Measurements from ENCODE around the gene FILIP1L. TPM values are rescaled to one million over a fixed set of nuclear protein-coding genes. Genes with fewer than 3 reads are reported as not detected.

The FILIP1L gene
- total and polyA plus RNA-seq, 2 of the 4 experiments (the other 2 are of a cell fraction) = 11.5 to 19.9 TPM

DNA sequence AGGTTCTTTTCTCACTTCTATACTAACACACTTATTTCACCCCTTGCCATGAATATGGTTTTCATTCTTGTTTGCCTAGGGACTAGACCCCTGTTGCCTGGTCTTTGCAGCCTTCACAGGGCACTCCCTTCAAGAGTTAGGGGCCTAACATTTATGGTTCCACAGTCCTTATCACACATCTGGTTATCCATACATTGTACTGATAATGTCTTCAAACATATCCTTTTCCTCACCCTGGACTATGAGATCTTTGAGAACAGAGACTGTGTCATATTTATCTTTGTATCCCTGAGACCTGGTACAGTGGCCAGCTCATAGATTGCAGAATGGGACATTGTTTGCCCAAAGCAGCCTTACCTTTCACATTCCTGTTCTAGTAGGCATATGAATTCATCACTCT, 190.4 kb downstream of the FILIP1L start:
- no peak overlapping the region for H4K8ac ChIP-seq (ENCODE audit: low read depth in 2 of 2, low read length in 2 of 2)
- intact Hi-C loops (cut with micrococcal nuclease) (no loop called here), in situ Hi-C loops (cut with MboI; ENCODE audit: low sequenced_read_pairs) (no loop called here), dilution Hi-C loops (cut with HindIII; ENCODE audit: low sequenced_read_pairs, unreplicated experiment) (no loop called here)
- peaks cover 12% of the 10 kb centered on the region for H3K9me1 ChIP-seq (ENCODE audit: insufficient read depth, low read length)
- H3K27me3 ChIP-seq (ENCODE audit: control insufficient read depth, insufficient read depth, low read length) = no peaks in the 10 kb centered on the region
- no peak overlapping the region for H4K91ac ChIP-seq (ENCODE audit: insufficient read depth, low read depth, low read length)
- H4K5ac ChIP-seq (ENCODE audit: low read depth, low read length) = no peak overlapping the region
- no peak overlapping the region for H2BK15ac ChIP-seq (ENCODE audit: low read depth, low read length)
- no peak overlapping the region for H2AFZ ChIP-seq (replicated peaks; ENCODE audit: low read length, poor library complexity)
- ChIA-PET CTCF (no interaction called here), POLR2A (ENCODE audit: unreplicated experiment) (no interaction called here)
- DNase-seq (no peak), ATAC-seq (ENCODE audit: low read depth) (no peak)
- no peak overlapping the region for H2AK5ac ChIP-seq (ENCODE audit: low read depth, low read length)
- TF ChIP-seq MAZ (IDR thresholded peaks at IDR 0.05; ENCODE audit: borderline replicate concordance, low read depth, low read length) (no peak), NFE2L2 (IDR thresholded peaks at IDR 0.05; ENCODE audit: low read depth, low read length) (no peak), MAFK (IDR thresholded peaks at IDR 0.05; ENCODE audit: low read depth, low read length) (no peak), POLR2A (IDR thresholded peaks at IDR 0.05; ENCODE audit: low read depth, low read length) (no peak), RAD21 (IDR thresholded peaks at IDR 0.05; ENCODE audit: low read length) (no peak), CTCF (conservative IDR thresholded peaks at IDR 0.05; ENCODE audit: low read depth, low read length) (no peak), CHD1 (IDR thresholded peaks at IDR 0.05; ENCODE audit: low read depth, low read length) (no peak), BHLHE40 (IDR thresholded peaks at IDR 0.05; ENCODE audit: low read depth, low read length) (no peak), SMC3 (IDR thresholded peaks at IDR 0.05; ENCODE audit: low read depth, low read length) (no peak), CEBPB (IDR thresholded peaks at IDR 0.05; ENCODE audit: low read depth, low read length) (no peak), RFX5 (IDR thresholded peaks at IDR 0.05; ENCODE audit: low read depth, low read length) (no peak), FOS (IDR thresholded peaks at IDR 0.05; ENCODE audit: low read depth, low read length) (no peak)
- TF ChIP-seq, protein P1, sequence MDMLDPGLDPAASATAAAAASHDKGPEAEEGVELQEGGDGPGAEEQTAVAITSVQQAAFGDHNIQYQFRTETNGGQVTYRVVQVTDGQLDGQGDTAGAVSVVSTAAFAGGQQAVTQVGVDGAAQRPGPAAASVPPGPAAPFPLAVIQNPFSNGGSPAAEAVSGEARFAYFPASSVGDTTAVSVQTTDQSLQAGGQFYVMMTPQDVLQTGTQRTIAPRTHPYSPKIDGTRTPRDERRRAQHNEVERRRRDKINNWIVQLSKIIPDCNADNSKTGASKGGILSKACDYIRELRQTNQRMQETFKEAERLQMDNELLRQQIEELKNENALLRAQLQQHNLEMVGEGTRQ (IDR thresholded peaks at IDR 0.05; ENCODE audit: low read depth, low read length) = no peak
- TF ChIP-seq, protein P2, sequence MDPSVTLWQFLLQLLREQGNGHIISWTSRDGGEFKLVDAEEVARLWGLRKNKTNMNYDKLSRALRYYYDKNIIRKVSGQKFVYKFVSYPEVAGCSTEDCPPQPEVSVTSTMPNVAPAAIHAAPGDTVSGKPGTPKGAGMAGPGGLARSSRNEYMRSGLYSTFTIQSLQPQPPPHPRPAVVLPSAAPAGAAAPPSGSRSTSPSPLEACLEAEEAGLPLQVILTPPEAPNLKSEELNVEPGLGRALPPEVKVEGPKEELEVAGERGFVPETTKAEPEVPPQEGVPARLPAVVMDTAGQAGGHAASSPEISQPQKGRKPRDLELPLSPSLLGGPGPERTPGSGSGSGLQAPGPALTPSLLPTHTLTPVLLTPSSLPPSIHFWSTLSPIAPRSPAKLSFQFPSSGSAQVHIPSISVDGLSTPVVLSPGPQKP (IDR thresholded peaks at IDR 0.05; ENCODE audit: borderline replicate concordance, low read depth, low read length) = no peak
- H3K18ac ChIP-seq (ENCODE audit: low read depth, low read length) = no peak overlapping the region
- no peak overlapping the region for H3K4me3 ChIP-seq (ENCODE audit: insufficient read depth, low read depth, low read length)
- H3K4me2 ChIP-seq (ENCODE audit: low read depth, low read length) = no peak overlapping the region
- H3K4ac ChIP-seq (ENCODE audit: low read depth, low read length) = no peak overlapping the region
- BruUV-seq (replicated peaks) = no TSS peak
- peaks cover 11% of the 10 kb centered on the region for H3K4me1 ChIP-seq (ENCODE audit: control insufficient read depth, insufficient read depth, low read length)
- H2AK9ac ChIP-seq (replicated peaks; ENCODE audit: low read depth, low read length, poor library complexity) = no peak overlapping the region
- no peak overlapping the region for H2BK20ac ChIP-seq (ENCODE audit: low read depth, low read length)
- H3K14ac ChIP-seq (replicated peaks; ENCODE audit: low read depth, low read length) = no peak overlapping the region
- no peak overlapping the region for H2BK5ac ChIP-seq (ENCODE audit: low read depth, low read length, poor library complexity, severe bottlenecking)
- H3K23ac ChIP-seq (ENCODE audit: low read depth, low read length) = no peak overlapping the region
- H4K20me1 ChIP-seq (ENCODE audit: insufficient read depth, low read length) = 0 out of 2 replicates have a peak, but pooled peaks cover 3% of the 10 kb centered on the region
- no peak overlapping the region for H3K56ac ChIP-seq (ENCODE audit: extremely low read depth, insufficient read depth, low read length)
- H3K9me3 ChIP-seq (ENCODE audit: control insufficient read depth, insufficient read depth, low read length) = no peaks in the 10 kb centered on the region
- H3K79me1 ChIP-seq (ENCODE audit: low read depth in 1 of 2, low read length in 2 of 2) = peaks cover 0 to 13% of the 10 kb centered on the region in 2 experiments; a peak in 3 of 4 replicates
- no peak overlapping the region for H2BK120ac ChIP-seq (ENCODE audit: low read depth, low read length)
- no peak overlapping the region for H3K9ac ChIP-seq (ENCODE audit: low read depth, low read length)
- no peaks in the 10 kb centered on the region for H3K36me3 ChIP-seq (ENCODE audit: control insufficient read depth, insufficient read depth, low read length)
- H3K27ac ChIP-seq (ENCODE audit: insufficient read depth, low read length) = no peak overlapping the region

All from IMR-90 (cell line).